MM.1S (cell line): ENCODE data around the gene CTSO.
"Not testable (repeated sequence)": the region's sequence is repeated elsewhere in the genome, so short reads cannot be mapped to it uniquely, and the experiment has no call there.

Experiments used
- DNase-seq: peaks from one replicate; pipeline ENCODE4 v3.0.0-alpha.2; 2015
- H2AFZ ChIP-seq: fragments of 300-600 bp; sonication (generic); 2 replicates; pipeline ENCODE4 v1.6.0; 2016; ENCODE audit warnings: antibody characterized with exemption, low read length
- H3F3A ChIP-seq: fragments of 300-600 bp; sonication (generic); 2 replicates; pipeline ENCODE4 v1.6.1; 2016; ENCODE audit warnings: mild to moderate bottlenecking, antibody characterized with exemption, low read length, moderate library complexity, mixed read lengths; ENCODE audit not compliant: insufficient read depth
- H3K27ac ChIP-seq: fragments of 300-600 bp; sonication (generic); 2 replicates; pipeline ENCODE4 v1.5.1; 2016; ENCODE audit warnings: mild to moderate bottlenecking, low read length
- H3K27me3 ChIP-seq: fragments of 300-600 bp; sonication (generic); replicated peaks from 2 replicates; pipeline ENCODE4 v1.6.0; 2016; ENCODE audit warnings: low read length; ENCODE audit not compliant: insufficient read depth
- H3K36me3 ChIP-seq: fragments of 300-600 bp; sonication (generic); replicated peaks from 2 replicates; pipeline ENCODE4 v1.6.1; 2016; ENCODE audit warnings: mild to moderate bottlenecking, low read length, mixed read lengths; ENCODE audit not compliant: insufficient read depth
- H3K4me1 ChIP-seq: fragments of 300-600 bp; sonication (generic); 2 replicates; pipeline ENCODE4 v1.6.1; 2016; ENCODE audit warnings: low read length, mixed read lengths
- H3K4me2 ChIP-seq: fragments of 300-600 bp; sonication (generic); 2 replicates; pipeline ENCODE4 v1.6.0; 2016; ENCODE audit warnings: low read depth, low read length
- H3K4me3 ChIP-seq: fragments of 300-600 bp; sonication (generic); 2 replicates; pipeline ENCODE4 v1.5.1; 2016; ENCODE audit warnings: low read length, mixed read lengths
- H3K79me2 ChIP-seq: fragments of 300-600 bp; sonication (generic); 2 replicates; pipeline ENCODE4 v1.6.1; 2016; ENCODE audit warnings: mixed run types, low read length, mixed read lengths
- H3K9ac ChIP-seq: fragments of 300-600 bp; sonication (generic); 2 replicates; pipeline ENCODE4 v1.6.1; 2016; ENCODE audit warnings: low read length, mixed read lengths
- H3K9me2 ChIP-seq: fragments of 300-600 bp; sonication (generic); replicated peaks from 2 replicates; pipeline ENCODE4 v1.6.1; 2016; ENCODE audit warnings: mild to moderate bottlenecking, low read length, mixed read lengths; ENCODE audit not compliant: insufficient read depth
- H3K9me3 ChIP-seq: fragments of 300-600 bp; sonication (generic); replicated peaks from 2 replicates; pipeline ENCODE4 v1.6.1; 2016; ENCODE audit warnings: mild to moderate bottlenecking, low read length, mixed read lengths; ENCODE audit not compliant: insufficient read depth
- H4K20me1 ChIP-seq: fragments of 300-600 bp; sonication (generic); 2 replicates; pipeline ENCODE4 v1.6.1; 2016; ENCODE audit warnings: mild to moderate bottlenecking, low read length, moderate library complexity, mixed read lengths; ENCODE audit not compliant: insufficient read depth
- EZH2 ChIP-seq: fragments of 300-600 bp; sonication (generic); optimal IDR thresholded peaks from 2 replicates; pipeline ENCODE3; 2017; ENCODE audit warnings: low read depth, mild to moderate bottlenecking, antibody characterized with exemption, low read length, mixed read lengths
- EZH2phosphoT487 ChIP-seq: fragments of 300-600 bp; sonication (generic); IDR thresholded peaks from 2 replicates; pipeline ENCODE4 v1.6.1; 2018; ENCODE audit warnings: antibody characterized with exemption, low read length
- TF ChIP-seq, protein P1 (sequence below): fragments of 300-600 bp; sonication (generic); IDR thresholded peaks from 2 replicates; pipeline ENCODE4 v1.5.1; 2016; ENCODE audit warnings: antibody characterized with exemption, low read length, mixed read lengths

The CTSO gene

DNA sequence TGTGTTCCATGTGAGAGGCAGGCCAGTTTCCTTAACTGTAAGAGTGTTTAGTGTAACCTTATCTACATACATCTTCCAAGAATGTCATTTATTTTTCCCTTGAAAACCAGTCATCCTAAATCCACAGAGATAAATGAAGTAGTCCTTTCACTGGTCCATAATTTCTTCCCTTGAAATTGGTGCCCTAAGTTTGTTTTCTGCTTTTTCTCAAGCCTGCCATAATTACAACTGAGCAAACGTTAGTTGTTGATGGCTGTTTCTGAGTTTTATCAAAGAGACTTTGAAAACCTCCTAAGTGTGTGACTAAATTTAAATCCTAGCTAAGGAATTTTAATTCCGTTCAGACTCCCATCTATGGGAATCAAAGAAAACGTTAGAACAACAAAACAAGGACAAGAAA, 53.8 kb downstream of the CTSO start:
- Histone ChIP-seq H2AFZ (no peak overlapping the region), H3K36me3 (no peaks in the 10 kb centered on the region), H3K4me1 (peaks cover 16% of the 10 kb centered on the region), H3K9me3 (no peaks in the 10 kb centered on the region), H4K20me1 (no peaks in the 10 kb centered on the region), H3K27ac (peak overlapping the region; percentile 45; the same call in 1 of the 2 replicates), H3K27me3 (no peaks in the 10 kb centered on the region), H3K79me2 (no peaks in the 10 kb centered on the region), H3F3A (peaks cover 9% of the 10 kb centered on the region), H3K4me2 (peak overlapping the region; percentile 35; the same call in 1 of the 2 replicates), H3K9ac (no peak overlapping the region), H3K4me3 (no peak overlapping the region), H3K9me2 (no peaks in the 10 kb centered on the region)
- TF ChIP-seq EZH2phosphoT487 = no peak
- no peak for TF ChIP-seq EZH2
- TF ChIP-seq, protein P1, sequence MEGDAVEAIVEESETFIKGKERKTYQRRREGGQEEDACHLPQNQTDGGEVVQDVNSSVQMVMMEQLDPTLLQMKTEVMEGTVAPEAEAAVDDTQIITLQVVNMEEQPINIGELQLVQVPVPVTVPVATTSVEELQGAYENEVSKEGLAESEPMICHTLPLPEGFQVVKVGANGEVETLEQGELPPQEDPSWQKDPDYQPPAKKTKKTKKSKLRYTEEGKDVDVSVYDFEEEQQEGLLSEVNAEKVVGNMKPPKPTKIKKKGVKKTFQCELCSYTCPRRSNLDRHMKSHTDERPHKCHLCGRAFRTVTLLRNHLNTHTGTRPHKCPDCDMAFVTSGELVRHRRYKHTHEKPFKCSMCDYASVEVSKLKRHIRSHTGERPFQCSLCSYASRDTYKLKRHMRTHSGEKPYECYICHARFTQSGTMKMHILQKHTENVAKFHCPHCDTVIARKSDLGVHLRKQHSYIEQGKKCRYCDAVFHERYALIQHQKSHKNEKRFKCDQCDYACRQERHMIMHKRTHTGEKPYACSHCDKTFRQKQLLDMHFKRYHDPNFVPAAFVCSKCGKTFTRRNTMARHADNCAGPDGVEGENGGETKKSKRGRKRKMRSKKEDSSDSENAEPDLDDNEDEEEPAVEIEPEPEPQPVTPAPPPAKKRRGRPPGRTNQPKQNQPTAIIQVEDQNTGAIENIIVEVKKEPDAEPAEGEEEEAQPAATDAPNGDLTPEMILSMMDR = no peak
- DNase-seq = no peak

- H2AFZ ChIP-seq, H4K20me1 ChIP-seq, H3F3A ChIP-seq, H3K27me3 ChIP-seq, H3K9ac ChIP-seq, H3K9me2 ChIP-seq, H3K79me2 ChIP-seq, H3K9me3 ChIP-seq, H3K27ac ChIP-seq, H3K4me2 ChIP-seq, H3K36me3 ChIP-seq, H3K4me3 ChIP-seq, DNase-seq: not testable (repeated sequence)
- peaks cover 16% of the 10 kb centered on the region for H3K4me1 ChIP-seq
These were observed 55.3 kb downstream of the CTSO start for GRCh38 chr4:155898371-155898770.

DNA sequence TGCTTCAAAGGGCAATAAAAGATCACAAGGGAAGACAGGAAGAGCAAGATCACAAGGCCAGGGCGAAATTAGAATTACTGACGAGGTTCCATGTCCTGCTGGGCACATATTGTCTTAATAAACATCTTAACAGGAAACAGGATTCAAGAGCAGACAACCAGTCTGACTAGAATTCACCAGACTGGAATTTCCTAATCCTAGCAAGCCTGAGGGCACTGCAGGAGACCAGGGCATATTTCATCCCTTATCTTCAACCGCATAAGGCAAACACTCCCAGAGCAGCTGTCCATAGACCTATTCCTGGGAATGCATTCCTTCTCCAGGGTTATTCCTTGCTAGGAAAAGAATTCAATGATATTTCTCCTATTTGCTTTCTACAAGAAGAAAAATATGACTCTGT, 62.6 kb downstream of the CTSO start:
- TF ChIP-seq EZH2phosphoT487 (no peak), EZH2 (no peak)
- TF ChIP-seq, protein P1 = no peak
- H3K4me2 ChIP-seq = no peak overlapping the region
- H2AFZ ChIP-seq = no peak overlapping the region
- H3K9ac ChIP-seq = no peak overlapping the region
- H4K20me1 ChIP-seq = no peaks in the 10 kb centered on the region
- H3K4me3 ChIP-seq = no peak overlapping the region
- DNase-seq = no peak
- no peak overlapping the region for H3K27ac ChIP-seq
- H3F3A ChIP-seq = no peaks in the 10 kb centered on the region
- H3K9me3 ChIP-seq = no peaks in the 10 kb centered on the region
- no peaks in the 10 kb centered on the region for H3K9me2 ChIP-seq
- H3K36me3 ChIP-seq = no peaks in the 10 kb centered on the region
- H3K79me2 ChIP-seq = no peaks in the 10 kb centered on the region
- H3K27me3 ChIP-seq = no peaks in the 10 kb centered on the region
- peaks cover 4% of the 10 kb centered on the region; the same call in 1 of the 2 replicates for H3K4me1 ChIP-seq

DNA sequence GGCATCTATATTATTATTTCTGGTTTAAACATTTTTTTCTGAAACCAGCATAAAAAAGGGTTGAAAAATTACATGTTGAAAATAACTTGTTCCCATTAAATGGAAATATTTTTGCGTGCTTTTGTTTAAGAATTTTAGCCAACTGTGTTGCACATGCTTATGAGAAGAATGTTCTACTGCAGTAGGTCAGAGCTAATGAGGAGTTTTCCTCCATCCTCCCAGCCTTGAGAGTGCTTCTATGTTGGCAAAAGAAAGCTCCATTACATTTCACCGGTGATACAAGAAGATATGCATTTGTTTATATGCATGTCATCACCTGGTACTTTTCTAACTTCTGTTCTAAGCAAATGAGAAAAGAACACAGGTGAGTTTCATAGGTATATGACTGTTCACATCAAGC, 63.7 kb downstream of the CTSO start:
- Histone ChIP-seq H3K4me2 (no peak overlapping the region), H3K4me3 (no peak overlapping the region), H3K27ac (no peak overlapping the region), H3K27me3 (no peaks in the 10 kb centered on the region), H3K9me3 (no peaks in the 10 kb centered on the region), H3K9ac (no peak overlapping the region), H3K79me2 (no peaks in the 10 kb centered on the region), H3F3A (no peaks in the 10 kb centered on the region), H2AFZ (no peak overlapping the region), H4K20me1 (no peaks in the 10 kb centered on the region), H3K36me3 (no peaks in the 10 kb centered on the region), H3K9me2 (no peaks in the 10 kb centered on the region), H3K4me1 (peaks cover 4% of the 10 kb centered on the region; the same call in 1 of the 2 replicates)
- TF ChIP-seq EZH2phosphoT487 (no peak), EZH2 (no peak)
- TF ChIP-seq, protein P1 = no peak
- DNase-seq = no peak
